Stimulated activated CD4-positive, alpha-beta T cell treated with anti-CD3 and anti-CD28 coated beads, TNF-alpha, amount 100 ng/mL, for 4 hours (primary cell): Measurements from ENCODE around the gene PRR20G.
"Not testable (repeated sequence)": the region's sequence is repeated elsewhere in the genome, so short reads cannot be mapped to it uniquely, and the experiment has no call there.

Experiments
- DNase-seq, 3 experiments: peaks; one replicate each; pipeline ENCODE4 v3.0.0-alpha.2; 2020; ENCODE audit warnings: low read depth in 3 of 3

Gene PRR20G

DNA sequence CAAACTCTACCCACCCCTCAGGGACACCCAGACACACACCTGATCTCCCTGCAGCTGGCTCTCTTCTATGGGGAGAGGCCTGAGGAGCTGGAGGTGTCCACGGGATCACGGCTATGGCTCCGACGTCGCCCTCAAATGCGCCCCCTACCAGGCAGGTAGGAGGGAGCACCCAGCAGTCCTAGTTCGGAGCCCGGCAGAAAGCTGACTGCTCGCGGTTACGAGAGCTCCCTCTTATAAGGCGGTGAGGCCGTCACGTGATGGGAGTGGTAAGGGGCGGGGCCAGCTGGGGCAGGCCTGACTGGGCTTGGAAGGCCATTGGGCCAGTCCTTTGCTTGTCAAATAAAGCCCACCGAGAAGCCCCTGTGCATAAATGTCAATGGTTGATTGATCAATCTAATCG is at the start of gene PRR20G:
PRR20G (minus strand) TSS at position 207 of the 400 bp plus-strand sequence. CDS start 681 bp downstream, outside the sequence.
- no peak for DNase-seq

DNA sequence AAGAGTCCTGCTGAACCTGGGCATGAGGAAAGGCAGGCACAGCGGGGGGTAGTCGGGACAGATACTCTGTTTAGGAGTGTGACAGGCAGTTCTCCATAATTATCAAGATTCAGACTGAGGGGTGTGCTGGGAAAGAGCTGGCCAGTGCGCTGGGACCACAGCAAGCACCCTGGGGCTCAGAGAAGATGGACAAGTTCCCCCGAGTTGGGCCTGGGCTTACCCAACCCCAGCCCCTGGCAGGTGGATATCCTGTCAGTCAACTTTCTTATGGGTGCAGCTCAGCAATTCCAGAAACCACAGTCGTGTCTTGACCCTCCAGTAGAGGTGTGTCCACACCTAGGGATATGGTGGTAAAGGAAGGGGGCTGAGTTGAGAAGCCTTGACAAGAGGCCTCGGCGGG is 49.2 kb upstream of the PRR20G start:
- no peak for DNase-seq

DNA sequence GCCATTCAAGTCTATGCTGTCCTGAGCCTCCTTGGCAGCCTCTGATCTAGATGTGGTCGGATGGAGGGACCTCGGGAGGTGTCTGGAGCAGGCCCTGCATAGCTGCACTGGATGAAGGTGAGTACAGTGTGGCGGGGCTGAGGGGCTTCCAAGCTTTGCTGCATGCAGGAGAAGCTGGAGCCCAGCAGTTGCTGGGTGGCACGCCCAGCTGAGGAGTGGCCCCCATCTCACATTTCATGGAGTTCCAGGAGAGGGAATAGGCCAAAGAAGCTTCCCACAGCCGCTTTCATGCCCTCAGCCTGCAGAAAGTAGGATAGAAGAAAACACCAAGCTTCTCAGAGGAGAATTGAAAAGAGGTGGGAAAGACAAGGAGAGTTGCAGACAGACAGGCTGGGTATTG is 48.3 kb upstream of the PRR20G start:
- no peak for DNase-seq

GRCh38 chr3:127330385-127330784 is 42.5 kb upstream of the PRR20G start:
- DNase-seq: no peak

DNA sequence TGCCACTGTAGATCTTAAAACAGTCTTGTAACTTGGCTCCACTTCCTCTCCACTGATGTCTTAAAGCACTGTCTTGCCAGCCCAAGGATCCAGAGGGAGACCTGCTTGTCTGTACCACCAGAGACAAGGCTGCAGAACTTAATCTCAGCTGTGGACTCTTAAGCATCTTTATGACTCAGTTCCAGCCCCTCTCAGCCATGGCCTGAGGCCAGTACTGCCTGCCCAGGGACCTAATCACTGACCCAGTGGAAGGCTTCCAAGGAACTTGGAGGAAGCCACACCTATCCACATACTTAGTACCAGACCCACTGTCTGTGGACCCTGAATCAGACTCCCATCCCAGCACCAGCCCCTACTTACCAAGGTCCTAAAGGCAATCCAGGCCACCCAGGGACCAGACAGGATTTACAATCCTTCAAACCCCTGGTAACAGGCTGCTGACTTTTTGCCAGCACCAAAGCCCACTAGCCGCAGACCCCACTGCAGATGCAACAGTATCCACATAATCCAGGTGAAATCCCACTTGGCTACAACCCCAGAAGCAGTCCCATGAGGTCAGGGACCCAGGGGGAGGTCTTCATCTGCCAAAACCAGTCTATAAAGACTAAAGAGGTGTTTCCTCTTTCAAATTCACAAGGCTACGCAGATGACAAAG is 41.9 kb upstream of the PRR20G start:
- no peak for DNase-seq

- DNase-seq: no peak
Measured at GRCh38 chr3:127328421-127328820, 40.6 kb upstream of the PRR20G start.

DNA sequence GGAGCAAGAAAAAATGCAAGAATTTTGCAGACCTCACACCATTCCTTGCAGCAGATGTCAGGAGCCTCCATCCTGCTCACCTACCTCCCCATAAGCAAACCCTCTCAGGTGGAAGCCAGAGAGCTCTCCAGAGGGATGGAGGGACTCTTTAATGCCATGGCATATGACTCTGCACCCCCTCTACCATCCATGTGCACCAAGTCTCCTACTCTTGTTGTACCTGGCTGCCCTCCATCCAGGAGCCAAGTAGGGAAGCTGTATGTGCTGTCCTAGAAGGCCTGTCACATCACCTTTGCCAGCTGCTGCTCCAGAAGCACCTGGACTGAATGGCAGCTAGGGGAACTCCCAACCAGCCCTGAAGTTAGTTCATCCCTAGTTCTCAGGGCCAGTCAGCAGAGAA is 38.5 kb upstream of the PRR20G start:
- no peak for DNase-seq

GRCh38 chr3:127325629-127325961 is 37.7 kb upstream of the PRR20G start:
- DNase-seq: no peak

DNA sequence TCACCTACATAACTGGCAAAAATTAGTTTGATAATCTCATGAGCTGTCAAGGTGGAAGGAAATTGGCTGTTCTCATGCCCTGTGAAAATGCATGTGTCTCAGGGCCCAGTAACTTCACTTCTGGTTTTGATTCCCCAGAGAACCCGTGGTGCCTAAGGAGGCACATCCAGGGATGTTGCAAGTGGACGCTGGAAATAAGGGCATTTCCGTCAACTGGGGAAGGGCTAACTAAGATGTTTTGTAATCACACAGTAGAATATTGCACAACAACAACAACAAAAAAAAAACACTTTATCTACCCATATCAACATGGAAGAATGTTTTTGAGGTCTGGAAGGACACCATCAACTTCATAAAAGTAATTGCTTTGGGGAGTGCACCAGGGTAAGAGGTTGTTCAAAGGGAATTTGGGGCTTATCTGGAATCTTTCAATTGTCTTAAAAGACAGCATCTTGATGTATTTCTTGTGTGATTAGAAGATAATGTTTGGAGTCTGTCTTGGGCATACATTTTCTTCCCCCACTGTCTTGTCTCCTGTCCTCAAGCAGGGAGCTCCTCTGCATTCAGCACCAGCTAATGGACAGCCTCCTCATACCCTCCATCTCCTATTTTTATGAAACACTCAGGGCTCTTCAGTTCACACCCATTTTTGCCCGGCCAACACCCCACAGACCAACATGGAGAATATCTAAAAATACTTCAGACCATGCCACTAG is 37.2 kb upstream of the PRR20G start:
- DNase-seq: no peak

- DNase-seq: no peak
Measured at GRCh38 chr3:127324076-127324475, 36.2 kb upstream of the PRR20G start.

DNA sequence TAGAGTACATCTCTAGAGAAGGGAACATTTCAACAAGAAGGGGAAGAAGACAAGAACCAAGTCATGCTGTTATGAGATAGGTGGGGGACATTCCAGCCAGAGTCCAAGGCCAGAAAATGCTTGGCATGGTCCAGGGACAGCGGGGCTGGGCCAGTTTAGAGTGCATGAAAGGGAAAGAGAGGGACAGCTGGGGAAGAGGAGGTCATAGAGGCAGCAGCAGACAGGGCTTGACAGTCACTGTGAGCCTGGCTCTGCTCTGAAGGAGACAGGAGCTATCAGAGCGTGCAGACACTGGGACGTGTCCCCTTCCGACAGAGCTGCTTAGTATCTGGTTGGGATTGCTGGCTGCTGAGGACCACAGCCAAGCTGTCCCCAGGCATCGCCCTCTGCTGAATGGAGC is 35.7 kb upstream of the PRR20G start:
- DNase-seq: no peak

DNA sequence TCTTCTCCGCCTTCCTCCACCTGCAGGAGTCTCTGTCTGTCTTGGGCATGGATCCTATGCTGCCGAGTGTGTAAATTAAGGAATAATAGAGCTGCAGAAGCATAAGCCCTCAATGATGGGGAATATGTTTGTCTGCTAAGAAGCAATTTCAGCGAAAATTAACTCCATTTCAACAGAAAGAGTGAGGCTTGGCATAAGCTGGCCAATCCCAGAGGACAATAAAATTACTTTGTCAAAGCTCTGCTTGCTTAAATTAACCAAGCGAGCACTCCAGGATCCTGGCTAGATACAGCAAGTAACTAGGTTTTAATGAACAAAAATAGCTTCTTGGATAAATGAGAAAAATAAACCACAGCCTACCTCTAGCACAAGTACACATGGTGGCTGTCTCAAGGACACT is 33.5 kb upstream of the PRR20G start:
- no peak for DNase-seq

DNA sequence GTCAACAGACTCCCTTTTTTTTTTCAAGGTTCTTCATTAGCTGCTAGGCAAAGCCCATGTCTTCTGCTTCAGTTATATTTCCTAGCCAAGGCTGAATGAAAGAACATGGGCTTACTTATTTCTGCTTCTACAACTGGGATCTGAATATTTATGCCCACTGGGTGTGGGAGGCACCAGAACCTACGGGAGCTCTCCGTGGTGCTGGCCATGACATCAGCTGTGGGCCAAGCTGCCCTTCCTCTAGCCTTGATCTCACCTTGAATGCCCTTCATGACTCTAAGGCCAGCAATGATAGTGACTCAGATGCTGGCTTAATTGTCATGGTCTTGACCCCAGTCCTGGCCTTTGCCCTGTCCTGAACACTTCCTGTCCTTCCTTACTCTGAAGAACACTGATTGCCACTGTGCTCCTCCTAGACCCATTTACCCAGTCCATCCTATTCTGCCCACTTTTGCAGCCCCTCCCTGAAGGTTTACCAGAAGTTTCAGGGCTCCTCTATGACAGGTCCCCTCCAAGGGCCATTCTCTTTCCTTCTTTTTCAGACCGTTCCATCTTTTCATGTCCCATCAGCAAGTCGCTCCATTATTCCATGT is 32.8 kb upstream of the PRR20G start:
- DNase-seq: no peak

DNA sequence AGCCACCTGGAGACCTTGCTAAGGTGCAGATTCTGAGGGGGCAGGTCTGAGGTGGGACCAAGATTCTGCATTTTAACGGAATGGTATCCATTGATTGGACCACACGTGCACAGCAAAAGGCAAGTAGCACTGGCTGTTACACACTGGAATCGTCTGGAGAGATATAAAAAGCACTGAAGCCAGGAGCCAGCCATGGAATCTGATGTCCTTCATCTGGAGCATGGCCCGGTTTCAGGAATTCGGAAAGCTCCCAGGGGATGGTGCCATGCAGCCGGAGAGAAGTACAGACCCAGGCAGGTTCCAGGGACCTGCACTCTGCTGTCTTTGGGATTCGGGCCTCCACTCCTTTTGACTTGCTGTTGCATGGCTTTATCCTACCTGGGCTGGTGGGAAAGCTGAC is 28.8 kb upstream of the PRR20G start:
- no peak for DNase-seq

DNA sequence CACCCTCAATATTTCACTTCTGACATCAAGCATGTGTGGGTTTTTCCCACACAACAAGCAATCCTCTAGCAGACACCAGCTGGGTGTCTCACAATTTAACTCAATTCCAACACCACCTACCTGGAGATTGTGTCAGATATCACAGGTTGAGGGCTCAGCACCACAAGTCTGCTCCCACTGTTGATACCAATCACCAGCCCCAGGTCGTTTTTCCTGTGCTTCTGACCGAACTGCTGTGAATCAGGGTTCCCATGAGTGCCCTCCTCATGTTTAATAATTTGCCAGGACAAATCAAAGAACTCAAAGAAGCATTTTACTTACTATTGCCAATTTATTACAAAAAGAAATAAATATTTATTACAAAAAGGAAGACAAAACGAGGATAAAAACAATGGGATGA is 25.0 kb upstream of the PRR20G start:
- no peak for DNase-seq

DNA sequence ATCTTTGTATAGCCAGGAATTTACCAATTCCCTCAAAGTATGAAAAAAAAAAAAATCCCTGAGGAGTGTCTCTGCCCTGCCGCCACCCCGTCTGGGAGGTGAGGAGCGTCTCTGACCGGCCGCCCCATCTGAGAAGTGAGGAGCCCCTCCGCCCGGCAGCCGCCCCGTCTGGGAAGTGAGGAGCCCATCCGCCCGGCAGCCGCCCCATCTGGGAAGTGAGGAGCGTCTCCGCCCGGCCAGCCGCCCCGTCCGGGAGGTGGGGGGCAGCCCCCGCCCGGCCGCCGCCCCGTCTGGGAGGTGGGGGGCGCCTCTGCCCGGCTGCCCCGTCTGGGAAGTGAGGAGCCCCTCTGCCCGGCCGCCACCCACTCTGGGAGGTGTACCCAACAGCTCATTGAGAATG is 21.0 kb upstream of the PRR20G start:
- not testable (repeated sequence) for DNase-seq

GRCh38 chr3:127307916-127308315 is 20.1 kb upstream of the PRR20G start:
- no peak for DNase-seq

GRCh38 chr3:127307112-127307835 is 19.4 kb upstream of the PRR20G start:
- DNase-seq: no peak

DNA sequence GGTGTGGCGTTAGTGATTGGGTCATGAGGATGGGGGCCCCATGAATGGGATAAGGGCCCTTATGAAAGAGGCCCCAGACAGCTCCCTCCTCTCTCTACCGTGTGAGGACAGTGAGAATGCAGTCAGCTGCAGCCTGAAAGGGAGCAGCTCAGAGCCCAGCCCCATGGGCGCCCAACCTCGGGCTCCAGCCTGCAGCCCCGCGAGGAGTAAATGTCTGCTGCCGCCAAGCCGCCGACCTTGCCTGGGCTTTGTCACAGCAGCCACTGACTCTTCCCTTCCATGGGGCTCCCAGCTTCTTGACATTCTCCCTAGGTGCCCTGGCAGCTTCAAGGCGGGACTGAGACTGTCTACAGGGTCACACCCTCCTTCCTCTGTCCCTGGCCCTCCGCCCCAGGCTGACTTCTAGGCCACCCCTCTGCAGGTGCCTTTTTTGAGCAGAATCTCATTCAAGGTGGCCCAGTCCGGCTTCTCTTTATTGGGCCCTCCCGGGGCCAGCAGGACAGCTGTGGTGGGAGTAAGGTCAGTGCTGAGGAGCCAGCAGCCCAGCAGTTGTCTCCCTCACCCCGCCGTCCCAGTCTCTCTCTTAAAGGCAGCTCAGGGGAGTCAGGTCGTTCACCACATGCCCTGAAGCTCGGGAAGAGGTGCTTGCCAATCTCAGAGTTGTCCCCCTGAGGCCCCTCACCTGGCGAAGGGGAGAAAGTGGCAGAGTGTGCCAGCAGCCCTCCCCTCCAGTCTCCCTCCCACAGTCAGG is 18.7 kb upstream of the PRR20G start:
- no peak for DNase-seq

DNA sequence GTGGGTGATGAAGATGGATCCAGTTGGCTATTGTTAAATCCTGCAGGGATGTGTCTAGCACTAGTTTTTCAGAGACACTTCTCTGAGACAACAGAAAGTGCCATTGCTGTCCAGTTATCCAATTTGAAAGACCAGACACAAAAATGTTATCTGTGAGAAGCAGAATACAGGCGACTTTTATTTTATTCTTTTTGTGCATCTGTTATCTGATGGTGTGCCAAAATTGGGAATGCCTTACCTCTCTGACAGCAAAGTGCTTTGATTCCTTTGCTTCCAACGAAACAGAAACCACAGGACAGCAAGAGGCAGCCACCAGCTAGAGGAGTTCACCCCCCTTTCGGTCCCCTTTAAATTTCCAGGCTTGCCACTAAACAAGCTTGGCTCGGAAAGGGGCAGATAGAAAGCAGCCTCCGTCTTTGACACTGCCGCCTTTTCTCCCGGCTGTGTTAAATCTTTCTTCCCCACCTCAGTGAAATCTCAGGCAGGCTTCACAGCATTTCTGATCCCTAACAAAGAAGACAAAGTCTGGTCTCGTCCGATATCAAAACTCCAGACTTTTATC is 17.7 kb upstream of the PRR20G start:
- DNase-seq: no peak

DNA sequence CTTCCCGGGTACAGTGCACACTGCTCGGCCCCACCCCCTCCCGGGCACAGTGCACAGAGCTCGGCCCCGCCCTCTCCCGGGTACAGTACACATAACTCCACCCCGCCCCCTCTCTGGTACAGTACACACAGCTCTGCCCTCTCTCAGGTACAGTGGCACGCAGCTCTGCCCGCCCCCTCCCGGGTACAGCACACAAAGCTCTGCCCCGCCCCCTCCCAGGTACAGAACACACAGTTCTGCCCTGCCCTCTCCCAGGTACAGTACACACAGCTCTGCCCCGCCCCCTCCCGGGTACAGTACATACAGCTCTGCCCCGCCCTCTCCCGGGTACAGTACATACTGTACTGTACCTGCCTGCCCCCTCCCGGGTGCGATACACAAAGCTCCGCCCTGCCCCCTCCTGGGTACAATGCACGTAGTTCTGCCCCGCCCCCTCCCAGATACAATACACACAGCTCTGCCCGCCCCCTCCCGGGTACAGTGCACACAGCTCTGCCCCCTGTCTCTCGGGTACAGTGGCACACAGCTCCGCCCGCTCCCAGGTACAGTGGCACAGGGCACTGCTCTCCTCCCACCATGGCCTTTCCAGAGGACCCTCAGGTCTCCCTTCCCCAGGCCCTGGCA is 16.4 kb upstream of the PRR20G start:
- no peak for DNase-seq
